ENCODE data around the gene HMGXB4.
"Not testable (repeated sequence)": the region's sequence is repeated elsewhere in the genome, so short reads cannot be mapped to it uniquely, and the experiment has no call there.

HMGXB4 gene, protein sequence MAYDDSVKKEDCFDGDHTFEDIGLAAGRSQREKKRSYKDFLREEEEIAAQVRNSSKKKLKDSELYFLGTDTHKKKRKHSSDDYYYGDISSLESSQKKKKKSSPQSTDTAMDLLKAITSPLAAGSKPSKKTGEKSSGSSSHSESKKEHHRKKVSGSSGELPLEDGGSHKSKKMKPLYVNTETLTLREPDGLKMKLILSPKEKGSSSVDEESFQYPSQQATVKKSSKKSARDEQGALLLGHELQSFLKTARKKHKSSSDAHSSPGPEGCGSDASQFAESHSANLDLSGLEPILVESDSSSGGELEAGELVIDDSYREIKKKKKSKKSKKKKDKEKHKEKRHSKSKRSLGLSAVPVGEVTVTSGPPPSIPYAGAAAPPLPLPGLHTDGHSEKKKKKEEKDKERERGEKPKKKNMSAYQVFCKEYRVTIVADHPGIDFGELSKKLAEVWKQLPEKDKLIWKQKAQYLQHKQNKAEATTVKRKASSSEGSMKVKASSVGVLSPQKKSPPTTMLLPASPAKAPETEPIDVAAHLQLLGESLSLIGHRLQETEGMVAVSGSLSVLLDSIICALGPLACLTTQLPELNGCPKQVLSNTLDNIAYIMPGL

DNA sequence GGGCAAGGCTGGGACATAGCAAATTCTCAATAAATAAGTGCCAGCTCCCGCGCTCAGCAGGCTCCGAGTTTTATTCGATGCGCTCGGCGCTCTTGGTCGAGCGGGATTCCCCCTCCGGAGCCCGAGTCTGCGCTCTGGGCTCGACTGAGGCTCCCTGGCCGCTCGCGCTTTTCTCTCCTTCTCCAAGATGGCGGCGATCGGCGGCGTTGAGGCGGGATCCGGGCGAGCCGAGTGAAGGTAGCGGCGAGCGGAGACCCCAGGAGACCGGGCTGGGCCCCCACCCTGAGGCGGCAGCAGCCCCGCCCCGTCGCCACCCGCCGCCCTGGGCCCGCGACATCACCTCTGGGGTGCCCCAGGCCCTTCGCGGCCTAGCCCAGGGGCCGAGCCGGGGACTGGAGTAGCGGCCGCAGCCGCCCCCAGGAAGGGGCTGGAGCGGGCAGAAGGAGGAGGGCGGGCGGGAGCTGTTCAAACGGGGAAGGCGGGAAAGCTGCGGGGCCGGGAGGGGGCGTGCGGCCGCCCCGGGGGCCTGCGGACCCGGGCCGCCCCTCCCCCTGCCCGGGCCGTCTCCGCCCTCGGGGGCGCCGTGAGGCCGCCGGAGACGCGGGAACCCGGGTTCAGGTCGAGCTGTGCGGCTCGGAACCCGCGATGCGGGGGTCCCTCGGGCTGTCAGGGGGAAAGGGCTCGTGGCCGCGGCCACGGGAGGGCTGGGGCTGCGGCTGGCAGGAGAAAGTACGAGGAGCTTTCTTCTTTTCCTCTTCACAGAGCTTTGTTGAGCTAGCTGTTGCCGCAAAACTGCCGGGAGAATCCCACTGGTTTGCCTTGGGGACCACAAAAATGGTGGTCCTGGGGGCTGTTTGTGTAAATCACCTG, at the start of gene HMGXB4:
HMGXB4 (plus strand) TSS at position 173 of the 870 bp plus-strand sequence. CDS start 4,898 bp downstream, outside the sequence.
- DNase-seq (ENCODE audit: low read depth): peak; percentile 91

DNA sequence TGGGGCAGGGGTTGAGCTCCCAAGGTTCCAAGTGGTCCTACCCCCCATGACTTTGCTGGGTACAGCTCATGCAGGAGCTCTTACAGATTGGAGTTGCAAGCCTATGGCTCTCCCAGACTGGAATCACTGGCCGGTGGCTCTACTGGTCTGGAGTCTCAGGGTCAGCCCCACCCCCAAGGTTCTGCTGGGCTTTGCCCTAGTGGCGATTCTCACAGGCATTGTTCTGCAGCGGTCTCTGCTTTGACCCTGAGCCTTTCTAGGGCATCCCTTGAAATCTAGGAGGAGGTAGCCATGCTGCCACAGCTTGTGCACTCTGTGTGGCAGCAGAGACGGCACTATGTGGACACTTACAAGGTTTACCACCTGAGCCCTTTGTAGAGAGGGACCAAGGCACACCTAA, 49.3 kb upstream of the HMGXB4 start:
- no peak for DNase-seq (ENCODE audit: low read depth)

DNA sequence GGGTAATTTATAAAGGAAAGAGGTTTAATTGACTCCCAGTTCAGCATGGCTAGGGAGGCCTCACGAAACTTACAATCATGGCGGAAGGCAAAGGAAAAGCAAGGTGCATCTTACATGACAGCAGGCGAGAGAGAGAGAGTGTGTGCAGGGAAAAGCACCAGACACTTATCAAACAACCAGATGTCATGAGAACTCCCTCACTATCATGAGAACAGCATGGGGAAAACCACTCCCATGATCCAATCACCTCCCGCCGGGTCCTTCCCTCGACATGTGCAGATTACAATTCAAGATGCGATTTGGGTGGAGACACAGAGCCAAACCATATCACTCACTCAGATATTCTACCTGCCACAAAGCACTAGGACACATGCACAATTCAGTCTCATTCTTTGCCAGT, 48.1 kb upstream of the HMGXB4 start:
- DNase-seq (ENCODE audit: low read depth): no peak

DNA sequence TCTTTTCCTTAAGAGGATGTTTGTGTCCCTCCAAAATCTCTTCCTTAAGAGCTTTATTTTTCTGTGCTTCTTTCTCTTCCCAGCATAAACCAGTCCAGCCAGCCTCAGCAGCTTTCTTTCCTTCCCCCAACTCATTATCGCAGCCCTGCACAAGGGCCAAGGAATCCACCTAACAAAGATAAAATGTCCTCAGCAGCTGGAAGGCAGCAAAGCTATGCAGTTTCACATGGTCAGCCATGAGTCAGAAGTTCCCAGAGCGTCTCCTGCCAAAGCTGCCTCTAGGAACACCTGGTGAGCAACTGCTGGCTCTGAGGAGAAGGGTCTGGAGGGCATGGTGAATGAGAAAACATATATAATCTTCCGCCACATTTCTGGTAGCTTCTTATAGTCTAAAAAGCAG, 45.3 kb upstream of the HMGXB4 start:
- DNase-seq (ENCODE audit: low read depth): peak; percentile 19

DNA sequence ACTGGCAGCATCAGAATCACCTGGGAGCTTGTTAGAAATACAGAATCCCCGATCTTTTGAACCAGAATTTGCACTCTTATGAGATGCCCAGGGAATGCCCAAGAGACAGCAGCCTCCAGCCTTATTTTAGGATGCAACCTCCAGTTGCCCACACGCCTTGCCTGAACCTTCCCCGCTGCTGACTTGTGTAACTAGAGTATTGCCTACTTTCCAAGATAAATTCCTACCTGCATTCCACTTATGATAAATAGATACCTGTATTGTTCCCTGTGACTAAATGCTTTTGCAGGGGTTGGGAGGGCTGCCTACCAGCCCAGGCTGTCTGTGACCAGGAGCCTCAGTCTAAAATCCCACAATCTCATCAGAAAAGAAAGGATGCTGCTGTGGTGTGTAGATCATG, 44.3 kb upstream of the HMGXB4 start:
- no peak for DNase-seq (ENCODE audit: low read depth)

DNA sequence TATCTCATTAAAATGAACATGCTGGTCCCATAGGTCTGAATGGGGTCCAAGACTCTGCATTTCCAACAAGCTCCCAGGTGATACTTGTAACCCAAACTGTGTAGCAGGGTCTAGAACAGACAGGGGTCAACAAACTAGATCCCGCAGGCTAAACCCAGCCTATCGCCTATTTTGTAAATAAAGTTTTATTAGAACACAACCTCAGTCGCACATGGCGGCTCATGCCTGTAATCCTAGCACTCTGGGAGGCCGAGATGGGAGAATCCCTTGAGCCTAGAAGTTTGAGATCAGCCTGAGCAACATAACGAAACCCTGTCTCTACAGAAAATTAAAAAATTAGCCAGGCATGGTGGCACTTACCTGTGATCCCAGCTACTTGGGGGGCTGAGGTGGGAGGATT, 42.3 kb upstream of the HMGXB4 start:
- DNase-seq (ENCODE audit: low read depth): no peak

DNA sequence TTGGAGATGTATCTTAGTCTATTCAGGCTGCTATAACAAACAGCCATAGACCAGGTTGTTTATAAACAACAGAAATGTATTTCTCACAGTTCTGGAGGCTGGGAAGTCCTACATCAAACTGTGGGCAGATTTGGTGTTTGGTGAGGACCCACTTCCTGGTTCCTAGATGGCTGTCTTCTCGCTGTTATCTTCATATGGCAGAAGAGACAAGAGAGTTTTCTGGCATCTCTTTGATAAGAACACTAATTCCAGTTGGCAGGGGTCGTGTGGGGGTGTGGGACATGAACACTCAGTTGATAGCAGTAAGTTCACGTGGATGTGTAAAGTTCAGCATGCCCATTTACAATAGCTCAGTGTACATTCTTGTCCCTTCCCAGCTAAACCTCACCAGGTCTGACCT, 41.3 kb upstream of the HMGXB4 start:
- DNase-seq (ENCODE audit: low read depth): no peak

DNA sequence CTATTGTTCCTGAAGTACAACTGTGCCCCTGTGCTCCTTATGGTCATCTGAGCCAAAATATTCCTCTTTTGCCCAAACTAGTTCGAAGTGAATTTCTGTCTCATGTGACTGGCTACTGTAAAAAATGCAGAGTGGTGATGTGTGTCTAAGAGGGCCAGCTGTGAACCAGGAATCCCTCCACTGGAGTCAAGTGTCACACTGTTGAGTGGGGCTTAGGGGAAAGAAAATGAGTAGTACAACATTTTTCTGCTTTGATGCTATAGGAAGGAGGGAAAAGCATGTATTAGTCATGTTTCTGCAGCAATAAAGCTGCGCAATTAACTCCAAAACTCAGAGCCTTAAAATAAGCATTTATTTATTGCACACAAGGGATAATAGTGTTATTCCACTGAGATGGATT, 39.8 kb upstream of the HMGXB4 start:
- no peak for DNase-seq (ENCODE audit: low read depth)

DNA sequence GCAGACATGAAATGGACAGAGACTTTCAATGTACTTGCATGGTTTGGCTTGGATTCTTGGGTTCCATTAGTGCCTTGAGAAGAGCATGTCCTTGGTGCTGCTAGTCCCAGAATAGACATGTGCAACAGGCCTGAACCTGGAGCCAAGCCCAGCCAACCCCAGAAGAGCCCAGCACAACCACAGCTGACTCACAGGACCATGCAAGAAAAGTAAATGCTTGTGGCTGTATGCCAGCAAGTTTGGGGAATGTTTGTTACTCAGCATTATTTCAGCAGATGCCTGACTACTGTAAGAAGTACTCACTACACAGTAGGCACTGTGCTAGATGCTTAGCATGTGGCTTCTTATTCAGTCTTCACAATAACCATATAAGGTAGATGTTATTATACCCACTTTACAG, 39.2 kb upstream of the HMGXB4 start:
- peak; percentile 16 for DNase-seq (ENCODE audit: low read depth)

DNA sequence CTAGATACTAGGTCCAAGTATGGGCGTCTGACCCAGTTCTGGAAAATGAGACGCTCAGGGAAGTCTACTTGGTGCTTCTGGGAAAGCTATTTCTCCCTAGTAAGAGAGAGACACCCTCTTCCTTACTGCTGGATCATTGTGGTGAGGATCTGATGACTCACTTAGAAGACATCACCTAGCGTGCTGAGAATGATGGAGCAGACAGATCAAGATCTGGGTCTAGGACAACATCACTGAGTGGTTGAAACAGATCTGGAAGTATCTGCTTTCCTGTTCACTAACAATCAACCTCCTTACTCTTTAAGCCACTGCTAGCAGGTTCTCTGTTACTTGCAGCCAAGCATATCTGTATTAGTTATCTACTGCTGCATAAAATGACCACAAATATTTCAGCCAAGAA, 38.3 kb upstream of the HMGXB4 start:
- peak; percentile 37 for DNase-seq (ENCODE audit: low read depth)

DNA sequence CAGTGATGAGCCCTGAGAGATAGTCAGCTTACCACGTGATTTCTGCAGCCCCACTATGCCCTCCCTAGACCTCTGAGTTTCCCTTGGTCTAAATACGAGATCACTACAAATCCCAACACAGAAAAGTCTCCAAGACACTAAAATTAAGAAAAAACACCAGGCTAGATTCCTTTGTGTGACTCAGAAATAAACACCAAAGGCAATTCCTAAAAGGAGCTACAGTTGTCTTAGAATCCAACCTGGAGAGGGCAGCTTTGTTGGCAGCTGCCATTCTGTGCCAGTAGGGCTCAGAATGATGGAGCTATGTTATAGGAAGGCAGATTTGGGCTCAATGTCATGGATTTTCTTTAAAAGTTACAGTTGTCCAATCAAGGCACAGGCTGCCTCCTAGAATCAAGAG, 37.1 kb upstream of the HMGXB4 start:
- no peak for DNase-seq (ENCODE audit: low read depth)

DNA sequence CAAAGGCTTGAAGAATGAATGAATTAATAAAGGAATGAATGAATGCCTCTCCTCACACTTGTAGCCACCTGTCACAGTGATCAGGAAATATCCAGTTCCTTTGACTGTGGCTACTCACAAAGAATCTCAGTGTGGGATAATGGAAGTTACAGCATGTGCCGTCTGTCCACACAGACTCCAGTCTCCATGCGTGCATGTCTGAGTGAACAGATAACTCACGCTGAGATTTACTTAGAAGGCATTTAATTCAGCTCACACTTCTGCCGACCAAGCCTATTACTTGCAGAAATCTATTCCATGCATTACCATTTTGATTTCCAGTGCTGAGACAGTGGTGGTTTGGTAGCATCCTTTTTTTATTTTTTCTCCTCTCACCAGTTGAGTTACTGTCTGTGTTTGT, 32.3 kb upstream of the HMGXB4 start:
- no peak for DNase-seq (ENCODE audit: low read depth)

DNA sequence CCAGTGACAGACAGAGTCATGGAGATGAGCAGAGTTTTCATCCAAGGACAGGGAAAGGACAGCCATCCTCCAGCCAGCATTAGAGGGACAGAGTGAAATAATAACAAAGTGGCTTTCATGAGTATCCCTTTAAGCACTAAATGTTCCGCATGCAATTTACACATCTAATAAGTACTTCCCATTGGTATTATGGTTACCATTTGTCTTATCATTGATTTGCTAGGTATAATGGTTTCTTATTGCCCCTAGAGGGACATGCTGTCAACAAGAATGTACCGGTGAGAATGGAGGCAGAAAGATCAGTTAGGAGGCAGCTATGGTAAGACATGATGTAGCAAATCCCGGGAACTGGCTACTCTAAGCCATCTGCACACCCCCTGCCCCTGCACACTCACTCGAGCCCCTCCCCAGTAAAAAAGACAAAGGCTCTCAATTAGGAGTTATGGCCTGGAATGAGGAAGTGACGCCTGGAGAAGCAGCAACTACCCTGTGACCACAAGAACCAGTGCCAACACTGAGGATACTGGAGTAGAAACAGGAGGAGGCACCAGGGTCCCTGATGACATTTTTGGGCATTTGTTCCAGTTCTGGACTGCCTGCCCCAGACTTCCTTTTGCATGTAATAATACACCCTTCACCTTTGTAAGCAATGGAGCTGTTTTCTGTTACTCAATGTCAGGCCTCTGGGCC, 30.2 kb upstream of the HMGXB4 start:
- DNase-seq (ENCODE audit: low read depth): no peak

DNA sequence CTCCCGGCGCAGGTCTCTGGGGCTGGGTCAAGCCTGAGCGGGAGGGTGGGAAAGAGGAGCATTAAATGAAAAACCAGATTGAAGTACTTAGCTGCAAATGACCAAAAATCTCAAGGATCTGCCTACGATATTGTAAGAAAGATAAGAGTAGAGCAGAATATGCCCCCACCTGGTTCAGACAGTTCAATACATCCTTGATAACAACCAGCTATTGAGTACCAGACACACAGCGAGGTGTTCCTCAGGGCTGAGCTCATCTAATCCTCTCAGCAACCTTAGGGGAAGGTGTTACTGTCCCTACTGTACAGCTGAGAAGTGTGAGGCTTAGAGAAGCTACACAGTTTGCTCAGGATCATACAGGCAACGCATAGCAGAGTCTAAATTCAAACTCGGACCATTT, 27.4 kb upstream of the HMGXB4 start:
- no peak for DNase-seq (ENCODE audit: low read depth)

DNA sequence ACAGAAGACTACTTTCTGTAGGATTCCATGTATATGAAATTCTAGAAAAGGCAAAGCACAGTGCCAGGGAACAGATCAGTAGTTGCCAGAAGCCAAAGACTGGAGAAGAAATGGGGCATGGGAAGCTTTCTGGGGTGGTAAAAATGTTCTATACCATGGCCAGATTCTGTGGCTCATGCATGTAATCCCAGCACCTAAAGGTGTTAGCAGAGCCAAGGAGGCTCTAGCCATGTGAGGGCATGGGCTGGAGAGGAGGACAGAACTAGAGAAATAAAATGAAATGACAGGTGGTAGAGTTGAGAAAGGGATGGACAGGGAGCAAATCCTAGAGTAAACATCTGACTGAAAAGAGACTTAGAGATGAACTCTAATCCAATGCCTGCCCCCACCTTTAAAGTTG, 26.9 kb upstream of the HMGXB4 start:
- no peak for DNase-seq (ENCODE audit: low read depth)

DNA sequence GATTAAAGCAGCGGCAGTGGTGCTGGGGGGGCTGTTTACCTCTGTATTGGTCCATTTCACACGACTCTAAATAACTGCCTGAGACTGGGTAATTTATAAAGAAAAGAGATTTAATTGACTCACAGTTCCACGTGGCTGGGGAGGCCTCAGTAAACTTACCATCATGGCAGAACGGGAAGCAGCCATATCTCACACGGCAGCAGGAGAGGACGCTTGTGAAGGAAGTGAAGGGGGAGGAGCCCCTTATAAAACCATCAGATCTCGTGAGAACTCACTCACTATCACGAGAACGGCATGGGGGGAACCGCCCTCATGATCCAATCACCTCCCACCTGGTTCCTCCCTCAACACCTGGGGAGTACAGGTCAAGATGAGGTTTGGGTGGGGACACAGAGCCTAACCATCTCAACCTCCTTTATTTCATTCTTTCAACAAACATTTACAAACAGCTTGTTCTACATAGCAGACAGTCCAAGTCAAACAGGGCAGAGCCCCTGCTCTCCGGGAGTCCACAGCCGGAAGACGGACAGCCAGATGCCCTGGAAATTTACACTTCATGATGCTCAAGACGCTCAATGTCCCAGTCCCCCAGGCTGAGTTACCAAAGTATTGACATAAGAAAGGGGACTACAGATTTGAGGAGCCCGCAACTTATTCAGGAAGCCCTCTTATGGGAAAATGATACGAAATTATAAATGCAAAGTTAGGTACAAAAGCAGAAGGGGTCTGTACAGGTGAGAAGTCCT, 26.3 kb upstream of the HMGXB4 start:
- DNase-seq (ENCODE audit: low read depth): no peak

DNA sequence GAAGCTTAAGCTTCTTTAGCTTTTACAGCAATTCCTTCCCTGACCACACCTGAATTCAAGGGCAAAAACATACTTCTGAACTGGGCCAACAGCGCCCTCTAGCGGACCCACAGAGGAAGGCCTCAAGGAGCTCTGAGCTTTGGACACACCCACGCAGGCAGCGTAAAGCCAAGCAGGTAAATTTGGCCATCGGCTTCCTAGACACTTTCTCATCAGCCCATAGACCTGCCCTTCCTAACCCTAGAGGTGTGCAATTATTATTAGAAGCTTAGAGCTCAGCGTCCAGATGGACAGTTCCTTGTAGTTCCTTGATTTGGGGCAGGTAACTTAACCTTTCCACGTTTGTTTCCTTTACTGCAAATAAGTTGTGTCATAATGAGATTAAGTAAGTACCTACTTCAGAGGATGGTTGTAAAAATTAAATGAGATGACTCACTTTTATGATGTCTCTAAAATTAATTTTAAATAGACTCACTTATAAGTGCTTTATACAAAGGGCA, 25.7 kb upstream of the HMGXB4 start:
- DNase-seq (ENCODE audit: low read depth): peak; percentile 58

DNA sequence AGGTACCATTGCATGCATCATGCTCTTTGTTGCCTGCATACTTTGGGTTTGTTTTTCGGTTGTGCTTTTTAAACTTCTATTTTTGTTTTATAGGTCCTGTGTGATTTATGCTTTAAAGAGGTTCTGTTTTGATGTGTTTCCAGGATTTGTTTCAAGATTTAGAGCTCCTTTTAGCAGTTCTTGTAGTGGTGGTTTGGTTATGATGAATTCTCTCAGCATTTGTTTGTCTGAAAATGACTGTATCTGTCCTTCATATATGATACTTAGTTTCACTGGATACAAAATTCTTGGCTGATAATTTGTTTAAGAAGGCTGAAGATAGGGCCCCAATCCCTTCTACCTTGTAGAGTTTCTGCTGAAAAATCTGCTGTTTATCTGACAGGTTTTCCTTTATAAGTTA, 18.5 kb upstream of the HMGXB4 start:
- DNase-seq (ENCODE audit: low read depth): not testable (repeated sequence)

DNA sequence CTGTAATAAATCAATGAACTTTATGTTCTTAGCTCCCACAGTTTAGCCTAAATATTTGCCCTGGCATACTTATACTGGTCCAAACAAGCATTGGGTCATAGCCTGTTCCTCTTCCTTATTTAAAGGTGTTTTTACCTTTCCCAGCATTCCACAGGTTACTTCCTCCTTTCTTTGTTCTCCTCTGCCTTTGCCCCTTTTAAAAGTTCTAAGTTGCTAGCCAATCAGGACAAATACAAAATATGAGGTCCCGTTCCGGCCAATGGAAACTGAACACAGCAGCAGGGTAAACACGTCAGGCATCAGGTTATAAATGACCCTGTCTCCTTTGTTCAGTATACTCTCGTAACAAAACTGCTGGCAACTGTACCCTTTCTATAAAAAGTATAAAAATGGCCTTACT, 12.8 kb upstream of the HMGXB4 start:
- DNase-seq (ENCODE audit: low read depth): not testable (repeated sequence)

DNA sequence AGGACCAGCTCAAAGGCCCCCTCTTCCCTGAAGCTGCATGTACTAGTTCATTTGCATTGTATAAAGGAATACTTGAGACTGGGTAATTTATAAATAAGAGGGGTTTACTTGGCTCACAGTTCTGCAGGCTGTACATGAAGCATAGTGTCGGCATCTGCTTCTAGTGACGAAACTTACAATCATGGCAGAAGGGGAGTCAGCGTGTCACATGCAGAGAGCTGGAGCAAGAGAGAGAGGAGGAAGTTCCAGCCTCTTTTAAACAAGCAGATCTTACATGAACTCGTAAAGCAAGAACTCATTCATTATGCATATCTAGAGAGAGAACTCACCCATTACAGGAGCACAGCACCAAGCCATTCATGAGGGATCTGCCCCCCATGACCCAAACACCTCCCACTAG, 7.1 kb upstream of the HMGXB4 start:
- DNase-seq (ENCODE audit: low read depth): no peak

DNA sequence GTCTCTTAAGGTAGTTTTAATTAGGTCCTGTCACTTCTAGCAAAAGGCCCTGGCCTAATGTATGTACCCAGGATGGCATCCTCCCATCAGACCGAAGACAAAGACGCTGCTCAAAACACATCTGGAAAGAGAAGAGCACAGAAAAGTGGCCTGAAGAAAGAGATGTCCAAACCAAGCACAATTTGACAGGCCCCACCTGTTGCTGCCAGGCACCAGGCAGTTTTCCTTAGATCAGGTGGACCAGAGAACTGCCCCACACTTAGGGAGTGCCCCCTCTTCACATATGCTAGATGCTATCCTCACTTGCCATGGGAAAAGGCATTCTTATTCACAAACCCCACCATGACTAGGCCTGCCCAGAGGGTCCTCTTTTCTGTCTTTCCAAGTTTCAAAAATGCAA, 3.3 kb upstream of the HMGXB4 start:
- no peak for DNase-seq (ENCODE audit: low read depth)

DNA sequence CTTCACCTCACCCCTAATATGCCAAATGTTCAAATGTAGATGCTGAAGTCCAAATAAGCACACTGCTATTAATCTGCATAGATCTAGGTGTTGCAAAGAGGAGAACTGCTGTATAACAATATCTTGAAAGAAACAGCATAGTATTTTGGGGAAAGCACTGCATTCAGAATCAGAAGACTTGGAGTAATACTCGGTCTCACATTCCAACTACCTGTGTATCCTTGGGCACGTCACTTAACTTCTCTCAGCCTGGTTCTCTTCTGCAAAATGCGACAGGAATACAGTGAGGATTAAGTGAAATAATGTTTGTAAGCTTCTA, 332 bp upstream of the HMGXB4 start:
- DNase-seq (ENCODE audit: low read depth): no peak

All from iris pigment epithelial cell (primary cell).